ENCODE data around the gene PHLDA2.

- TF ChIP-seq CTCF (conservative IDR thresholded peaks at IDR 0.05; ENCODE audit: low read length) (no peak), EZH2phosphoT487 (IDR thresholded peaks at IDR 0.05; ENCODE audit: borderline replicate concordance) (no peak)
Observed at GRCh38 chr11:2896047-2896446, 33.2 kb downstream of the PHLDA2 start.

Measured in Loucy (cell line).